Amygdala (tissue), 56 donors: ENCODE results near the gene PRR36.
"Not testable (repeated sequence)": the region's sequence is repeated elsewhere in the genome, so short reads cannot be mapped to it uniquely, and the experiment has no call there.

Source experiments
- DNase-seq, 56 donors: peaks; one replicate each; lab custom pipeline; 2025; lab: John Stamatoyannopoulos, UW

Gene PRR36

GRCh38 chr19:7900931-7901330, 26.7 kb upstream of the PRR36 start:
- no peak for DNase-seq

- no peak for DNase-seq
Measured at GRCh38 chr19:7900401-7900870, 26.2 kb upstream of the PRR36 start.

GRCh38 chr19:7899751-7900378, 25.7 kb upstream of the PRR36 start:
- DNase-seq, result no peak

- no peak for DNase-seq
Measured at GRCh38 chr19:7898967-7899366, 24.8 kb upstream of the PRR36 start.

GRCh38 chr19:7897292-7897691, 23.1 kb upstream of the PRR36 start:
- no peak for DNase-seq

GRCh38 chr19:7895565-7895964, 21.4 kb upstream of the PRR36 start:
- DNase-seq, result no peak

GRCh38 chr19:7894612-7895309, 20.6 kb upstream of the PRR36 start:
- DNase-seq, result no peak

- DNase-seq, result not testable (repeated sequence)
Measured at GRCh38 chr19:7893362-7894101, 19.3 kb upstream of the PRR36 start.

- DNase-seq, result no peak
Measured at GRCh38 chr19:7888826-7889217, 14.6 kb upstream of the PRR36 start.

GRCh38 chr19:7888145-7888825, 14.1 kb upstream of the PRR36 start, which contains the start of gene LRRC8E:
LRRC8E (plus strand) TSS chr19:7888510; CDS start chr19:7895604, 7,094 bp downstream.
- no peak for DNase-seq

- DNase-seq, result no peak
Measured at GRCh38 chr19:7887408-7888144, 13.4 kb upstream of the PRR36 start.

- DNase-seq, result no peak
Measured at GRCh38 chr19:7885818-7886217, 11.6 kb upstream of the PRR36 start.

GRCh38 chr19:7883796-7884570, 9.8 kb upstream of the PRR36 start:
- DNase-seq, result no peak

GRCh38 chr19:7883105-7883504, 8.9 kb upstream of the PRR36 start:
- no peak for DNase-seq

GRCh38 chr19:7881910-7882309, 7.7 kb upstream of the PRR36 start:
- DNase-seq, result no peak

- DNase-seq, result no peak
Measured at GRCh38 chr19:7879836-7880235, 5.6 kb upstream of the PRR36 start.

- DNase-seq, result no peak
Measured at GRCh38 chr19:7879111-7879807, 5.1 kb upstream of the PRR36 start.

GRCh38 chr19:7877249-7877836, 3.2 kb upstream of the PRR36 start:
- no peak for DNase-seq
